ENCODE data around the gene ZNF428. TPM values are rescaled to one million over a fixed set of nuclear protein-coding genes. Genes with fewer than 3 reads are reported as not detected.

Gene ZNF428
- total and polyA plus RNA-seq, 4 donors, result 6.5 to 22.1 (median 14.4) TPM

DNA sequence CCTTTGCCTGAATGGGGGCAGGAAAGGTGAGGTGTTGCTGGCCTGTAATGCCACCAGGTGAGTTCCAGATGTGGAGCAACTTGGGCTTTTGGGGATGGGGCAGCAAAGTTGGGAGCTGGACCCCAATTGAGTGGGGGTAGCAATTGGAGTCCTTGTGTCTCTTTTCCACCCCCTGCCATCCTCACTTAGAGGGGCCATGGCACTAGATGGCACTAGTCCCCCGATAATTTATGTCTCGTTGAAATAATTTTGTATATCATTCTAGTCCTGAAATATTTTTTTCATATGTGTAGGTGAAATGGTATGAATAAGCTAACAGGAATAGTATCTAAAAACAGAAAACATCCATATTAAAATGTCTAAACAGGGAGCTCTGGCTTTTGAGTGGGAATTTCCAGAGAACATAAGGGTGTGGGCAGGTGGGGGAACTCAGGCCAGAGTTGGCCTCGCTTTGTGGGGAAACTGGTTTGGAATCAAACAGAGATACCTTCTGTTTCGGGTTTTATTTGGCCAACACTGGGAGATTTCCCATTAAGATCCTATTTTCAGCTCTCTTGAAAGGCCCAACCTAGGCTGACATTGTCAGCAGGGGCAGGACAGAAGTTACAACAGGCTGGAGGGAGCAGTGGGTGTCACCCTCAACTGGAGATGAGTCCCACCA is 19.7 kb downstream of the ZNF428 start (continued):
- TF ChIP-seq, protein P1, sequence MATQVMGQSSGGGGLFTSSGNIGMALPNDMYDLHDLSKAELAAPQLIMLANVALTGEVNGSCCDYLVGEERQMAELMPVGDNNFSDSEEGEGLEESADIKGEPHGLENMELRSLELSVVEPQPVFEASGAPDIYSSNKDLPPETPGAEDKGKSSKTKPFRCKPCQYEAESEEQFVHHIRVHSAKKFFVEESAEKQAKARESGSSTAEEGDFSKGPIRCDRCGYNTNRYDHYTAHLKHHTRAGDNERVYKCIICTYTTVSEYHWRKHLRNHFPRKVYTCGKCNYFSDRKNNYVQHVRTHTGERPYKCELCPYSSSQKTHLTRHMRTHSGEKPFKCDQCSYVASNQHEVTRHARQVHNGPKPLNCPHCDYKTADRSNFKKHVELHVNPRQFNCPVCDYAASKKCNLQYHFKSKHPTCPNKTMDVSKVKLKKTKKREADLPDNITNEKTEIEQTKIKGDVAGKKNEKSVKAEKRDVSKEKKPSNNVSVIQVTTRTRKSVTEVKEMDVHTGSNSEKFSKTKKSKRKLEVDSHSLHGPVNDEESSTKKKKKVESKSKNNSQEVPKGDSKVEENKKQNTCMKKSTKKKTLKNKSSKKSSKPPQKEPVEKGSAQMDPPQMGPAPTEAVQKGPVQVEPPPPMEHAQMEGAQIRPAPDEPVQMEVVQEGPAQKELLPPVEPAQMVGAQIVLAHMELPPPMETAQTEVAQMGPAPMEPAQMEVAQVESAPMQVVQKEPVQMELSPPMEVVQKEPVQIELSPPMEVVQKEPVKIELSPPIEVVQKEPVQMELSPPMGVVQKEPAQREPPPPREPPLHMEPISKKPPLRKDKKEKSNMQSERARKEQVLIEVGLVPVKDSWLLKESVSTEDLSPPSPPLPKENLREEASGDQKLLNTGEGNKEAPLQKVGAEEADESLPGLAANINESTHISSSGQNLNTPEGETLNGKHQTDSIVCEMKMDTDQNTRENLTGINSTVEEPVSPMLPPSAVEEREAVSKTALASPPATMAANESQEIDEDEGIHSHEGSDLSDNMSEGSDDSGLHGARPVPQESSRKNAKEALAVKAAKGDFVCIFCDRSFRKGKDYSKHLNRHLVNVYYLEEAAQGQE (IDR thresholded peaks at IDR 0.05), result no peak
- no peak for TF ChIP-seq FOXA1 (IDR thresholded peaks at IDR 0.05)
- TF ChIP-seq, protein P2, sequence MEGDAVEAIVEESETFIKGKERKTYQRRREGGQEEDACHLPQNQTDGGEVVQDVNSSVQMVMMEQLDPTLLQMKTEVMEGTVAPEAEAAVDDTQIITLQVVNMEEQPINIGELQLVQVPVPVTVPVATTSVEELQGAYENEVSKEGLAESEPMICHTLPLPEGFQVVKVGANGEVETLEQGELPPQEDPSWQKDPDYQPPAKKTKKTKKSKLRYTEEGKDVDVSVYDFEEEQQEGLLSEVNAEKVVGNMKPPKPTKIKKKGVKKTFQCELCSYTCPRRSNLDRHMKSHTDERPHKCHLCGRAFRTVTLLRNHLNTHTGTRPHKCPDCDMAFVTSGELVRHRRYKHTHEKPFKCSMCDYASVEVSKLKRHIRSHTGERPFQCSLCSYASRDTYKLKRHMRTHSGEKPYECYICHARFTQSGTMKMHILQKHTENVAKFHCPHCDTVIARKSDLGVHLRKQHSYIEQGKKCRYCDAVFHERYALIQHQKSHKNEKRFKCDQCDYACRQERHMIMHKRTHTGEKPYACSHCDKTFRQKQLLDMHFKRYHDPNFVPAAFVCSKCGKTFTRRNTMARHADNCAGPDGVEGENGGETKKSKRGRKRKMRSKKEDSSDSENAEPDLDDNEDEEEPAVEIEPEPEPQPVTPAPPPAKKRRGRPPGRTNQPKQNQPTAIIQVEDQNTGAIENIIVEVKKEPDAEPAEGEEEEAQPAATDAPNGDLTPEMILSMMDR (IDR thresholded peaks at IDR 0.05; ENCODE audit: low read depth, low read length, missing input control), result no peak

DNA sequence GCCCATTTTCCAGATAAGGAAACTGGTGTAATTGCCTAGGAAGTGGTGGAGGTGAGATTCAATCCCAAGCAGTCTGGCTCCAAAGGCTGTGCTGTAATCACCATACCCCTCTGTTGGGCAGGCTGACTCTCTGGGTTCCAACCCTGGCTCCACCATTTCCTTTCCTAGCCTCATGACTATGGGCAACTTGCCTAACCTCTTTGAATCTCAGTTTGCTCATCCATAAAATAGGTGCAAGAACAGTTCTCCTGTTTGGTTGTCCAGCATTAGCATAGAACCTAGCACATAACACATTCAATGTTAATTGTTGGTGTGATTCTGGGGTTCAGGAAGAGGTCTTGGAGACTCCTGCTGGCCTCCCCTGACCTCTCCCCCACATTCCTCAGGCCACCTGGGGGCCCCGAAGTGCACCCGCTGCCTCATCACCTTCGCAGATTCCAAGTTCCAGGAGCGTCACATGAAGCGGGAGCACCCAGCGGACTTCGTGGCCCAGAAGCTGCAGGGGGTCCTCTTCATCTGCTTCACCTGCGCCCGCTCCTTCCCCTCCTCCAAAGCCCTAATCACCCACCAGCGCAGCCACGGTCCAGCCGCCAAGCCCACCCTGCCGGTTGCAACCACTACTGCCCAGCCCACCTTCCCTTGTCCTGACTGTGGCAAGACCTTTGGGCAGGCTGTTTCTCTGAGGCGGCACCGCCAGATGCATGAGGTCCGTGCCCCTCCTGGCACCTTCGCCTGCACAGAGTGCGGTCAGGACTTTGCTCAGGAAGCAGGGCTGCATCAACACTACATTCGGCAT is 20.8 kb downstream of the ZNF428 start:
- H3K4me1 ChIP-seq (ENCODE audit: control insufficient read depth in 4 of 4, insufficient read depth in 4 of 4, low read length in 3 of 4), result peaks cover 6 to 40% (median 33%) of the 10 kb centered on the region in 4 donors
- TF ChIP-seq, protein P2 (IDR thresholded peaks at IDR 0.05; ENCODE audit: low read depth, low read length, missing input control), result no peak
- H3K27ac ChIP-seq (ENCODE audit: low read depth in 1 of 2, low read length in 2 of 2), result no peak overlapping the region
- H3K27me3 ChIP-seq (ENCODE audit: control insufficient read depth in 4 of 4, insufficient read depth in 4 of 4, low read length in 3 of 4), result no peaks in the 10 kb centered on the region
- peaks cover 1 to 14% (median 11%) of the 10 kb centered on the region in 4 donors for H3K36me3 ChIP-seq (ENCODE audit: control insufficient read depth in 4 of 4, insufficient read depth in 3 of 4, low read depth in 1 of 4, low read length in 3 of 4)
- no peaks in the 10 kb centered on the region for H3K9me3 ChIP-seq (ENCODE audit: control insufficient read depth in 4 of 4, low read length in 3 of 4)
- WGBS, result 88% methylated on average over 19 of the region's 19 CpGs
- H3K9ac ChIP-seq (ENCODE audit: low read depth in 1 of 2, low read length in 2 of 2), result no peak overlapping the region
- DNase-seq (ENCODE audit: low spot score), result no peak
- no peak overlapping the region for H3K4me3 ChIP-seq (ENCODE audit: low read depth in 1 of 3, low read length in 3 of 3)

DNA sequence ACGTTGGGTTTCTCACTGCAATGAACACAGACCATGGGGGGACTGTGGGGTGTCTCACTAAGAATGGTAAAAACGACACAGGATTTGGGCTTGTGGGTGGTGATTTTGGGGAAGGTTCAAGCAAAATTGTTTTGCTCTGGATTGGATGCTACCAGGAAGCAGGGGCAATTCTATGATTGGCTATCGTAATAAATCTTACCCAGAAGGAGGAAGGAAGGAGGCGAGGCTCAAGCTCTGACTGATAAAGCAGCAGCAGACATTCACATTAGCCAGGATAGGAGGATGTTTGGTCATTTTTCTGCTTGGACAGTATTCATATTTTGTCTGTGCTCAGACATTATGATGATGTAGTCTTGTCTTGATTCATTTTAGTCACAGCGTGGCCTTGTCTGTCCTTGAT is 21.6 kb downstream of the ZNF428 start:
- H3K4me1 ChIP-seq (ENCODE audit: control insufficient read depth in 4 of 4, insufficient read depth in 4 of 4, low read length in 3 of 4), result peaks cover 6 to 40% (median 33%) of the 10 kb centered on the region in 4 donors
- no peak overlapping the region for H3K27ac ChIP-seq (ENCODE audit: low read depth in 1 of 2, low read length in 2 of 2)
- no peaks in the 10 kb centered on the region for H3K27me3 ChIP-seq (ENCODE audit: control insufficient read depth in 4 of 4, insufficient read depth in 4 of 4, low read length in 3 of 4)
- no peak overlapping the region for H3K9ac ChIP-seq (ENCODE audit: low read depth in 1 of 2, low read length in 2 of 2)
- no peak overlapping the region for H3K4me3 ChIP-seq (ENCODE audit: low read depth in 1 of 3, low read length in 3 of 3)
- H3K36me3 ChIP-seq (ENCODE audit: control insufficient read depth in 4 of 4, insufficient read depth in 3 of 4, low read depth in 1 of 4, low read length in 3 of 4), result peaks cover 4 to 19% (median 16%) of the 10 kb centered on the region in 4 donors
- DNase-seq (ENCODE audit: low spot score), result no peak
- 65% methylated on average over 5 of the region's 5 CpGs for whole genome bisulfite sequencing
- H3K9me3 ChIP-seq (ENCODE audit: control insufficient read depth in 4 of 4, low read length in 3 of 4), result no peaks in the 10 kb centered on the region
- TF ChIP-seq, protein P3, sequence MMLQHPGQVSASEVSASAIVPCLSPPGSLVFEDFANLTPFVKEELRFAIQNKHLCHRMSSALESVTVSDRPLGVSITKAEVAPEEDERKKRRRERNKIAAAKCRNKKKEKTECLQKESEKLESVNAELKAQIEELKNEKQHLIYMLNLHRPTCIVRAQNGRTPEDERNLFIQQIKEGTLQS (IDR thresholded peaks at IDR 0.05), result no peak
- TF ChIP-seq RAD21 (IDR thresholded peaks at IDR 0.05), result no peak
- TF ChIP-seq TAF1 (conservative IDR thresholded peaks at IDR 0.05), result no peak
- TF ChIP-seq, protein P2 (IDR thresholded peaks at IDR 0.05; ENCODE audit: low read depth, low read length, missing input control), result no peak
- no peak for TF ChIP-seq SP1 (IDR thresholded peaks at IDR 0.05)
- no peak for TF ChIP-seq HNF4A (conservative IDR thresholded peaks at IDR 0.05)
- no peak for TF ChIP-seq FOXA1 (IDR thresholded peaks at IDR 0.05)
- no peak for TF ChIP-seq GABPA (IDR thresholded peaks at IDR 0.05 in 1 of 2, conservative IDR thresholded peaks at IDR 0.05 in 1 of 2)
- TF ChIP-seq RXRA (IDR thresholded peaks at IDR 0.05), result no peak
- TF ChIP-seq, protein P4, sequence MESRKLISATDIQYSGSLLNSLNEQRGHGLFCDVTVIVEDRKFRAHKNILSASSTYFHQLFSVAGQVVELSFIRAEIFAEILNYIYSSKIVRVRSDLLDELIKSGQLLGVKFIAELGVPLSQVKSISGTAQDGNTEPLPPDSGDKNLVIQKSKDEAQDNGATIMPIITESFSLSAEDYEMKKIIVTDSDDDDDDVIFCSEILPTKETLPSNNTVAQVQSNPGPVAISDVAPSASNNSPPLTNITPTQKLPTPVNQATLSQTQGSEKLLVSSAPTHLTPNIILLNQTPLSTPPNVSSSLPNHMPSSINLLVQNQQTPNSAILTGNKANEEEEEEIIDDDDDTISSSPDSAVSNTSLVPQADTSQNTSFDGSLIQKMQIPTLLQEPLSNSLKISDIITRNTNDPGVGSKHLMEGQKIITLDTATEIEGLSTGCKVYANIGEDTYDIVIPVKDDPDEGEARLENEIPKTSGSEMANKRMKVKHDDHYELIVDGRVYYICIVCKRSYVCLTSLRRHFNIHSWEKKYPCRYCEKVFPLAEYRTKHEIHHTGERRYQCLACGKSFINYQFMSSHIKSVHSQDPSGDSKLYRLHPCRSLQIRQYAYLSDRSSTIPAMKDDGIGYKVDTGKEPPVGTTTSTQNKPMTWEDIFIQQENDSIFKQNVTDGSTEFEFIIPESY (IDR thresholded peaks at IDR 0.05), result no peak
- no peak for TF ChIP-seq FOXA2 (IDR thresholded peaks at IDR 0.05)
- TF ChIP-seq, protein P5, sequence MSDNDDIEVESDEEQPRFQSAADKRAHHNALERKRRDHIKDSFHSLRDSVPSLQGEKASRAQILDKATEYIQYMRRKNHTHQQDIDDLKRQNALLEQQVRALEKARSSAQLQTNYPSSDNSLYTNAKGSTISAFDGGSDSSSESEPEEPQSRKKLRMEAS (IDR thresholded peaks at IDR 0.05), result no peak
